CD4-positive, alpha-beta T cell treated with Interleukin-15 for 4 hours (primary cell): ENCODE data around the gene KCNG1.

Experiments used
- DNase-seq: peaks from one replicate; pipeline ENCODE4 v3.0.0-alpha.2; 2020; ENCODE audit warnings: low spot score

Gene KCNG1

GRCh38 chr20:51036226-51036625, 13.3 kb upstream of the KCNG1 start:
- no peak for DNase-seq

GRCh38 chr20:51034988-51035656, 12.2 kb upstream of the KCNG1 start:
- DNase-seq: no peak

GRCh38 chr20:51034476-51034875, 11.6 kb upstream of the KCNG1 start:
- no peak for DNase-seq

- DNase-seq: no peak
These were observed 7.3 kb upstream of the KCNG1 start for GRCh38 chr20:51029963-51030920.

- DNase-seq: no peak
These were observed 6.6 kb upstream of the KCNG1 start for GRCh38 chr20:51029556-51029955.

- DNase-seq: no peak
These were observed 5.8 kb upstream of the KCNG1 start for GRCh38 chr20:51028616-51029212.

GRCh38 chr20:51027035-51027795, 4.3 kb upstream of the KCNG1 start:
- no peak for DNase-seq

GRCh38 chr20:51026269-51026668, 3.4 kb upstream of the KCNG1 start:
- no peak for DNase-seq

- no peak for DNase-seq
These were observed 1.9 kb upstream of the KCNG1 start for GRCh38 chr20:51024761-51025160.

- DNase-seq: no peak
These were observed 779 bp upstream of the KCNG1 start for GRCh38 chr20:51023617-51024155.

GRCh38 chr20:51022227-51022802, 592 bp downstream of the KCNG1 start:
- no peak for DNase-seq

- DNase-seq: no peak
These were observed 1.6 kb downstream of the KCNG1 start for GRCh38 chr20:51021067-51022025.

GRCh38 chr20:51020657-51021056, 2.2 kb downstream of the KCNG1 start:
- no peak for DNase-seq

GRCh38 chr20:51019656-51020592, 3.0 kb downstream of the KCNG1 start:
- DNase-seq: no peak

GRCh38 chr20:51017251-51017650, 5.7 kb downstream of the KCNG1 start:
- DNase-seq: no peak

GRCh38 chr20:51016521-51016920, 6.4 kb downstream of the KCNG1 start:
- DNase-seq: no peak

- DNase-seq: no peak
These were observed 7.8 kb downstream of the KCNG1 start for GRCh38 chr20:51014797-51015722.
